Measurements from ENCODE around the gene RBMS3. TPM values are rescaled to one million over a fixed set of nuclear protein-coding genes. Genes with fewer than 3 reads are reported as not detected.

RBMS3 gene
- total RNA-seq, 1 experiment from 2014 or later = 7.4 TPM

DNA sequence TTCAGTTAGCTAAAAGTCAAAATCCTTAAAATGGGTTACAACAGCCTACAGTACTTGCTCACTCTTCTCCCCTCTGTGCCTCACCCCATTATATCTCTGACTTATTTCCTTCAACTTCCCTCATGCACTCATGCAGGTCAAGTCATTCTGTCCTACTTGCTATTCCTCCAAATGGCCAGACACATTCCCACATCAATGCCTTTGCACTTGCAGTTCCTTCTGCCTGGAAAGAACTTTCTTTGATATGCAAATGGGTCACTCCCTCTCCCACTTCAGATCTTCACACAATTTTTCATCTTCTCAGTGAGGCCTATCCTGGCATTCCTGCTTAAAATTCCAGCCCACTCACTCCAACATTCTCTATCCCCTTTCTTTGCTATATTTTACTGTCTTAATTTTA is 778.4 kb downstream of the RBMS3 start:
- Histone ChIP-seq H3K27me3 (replicated peaks; ENCODE audit: control insufficient read depth, insufficient read depth, low read length) (no peaks in the 10 kb centered on the region), H3K4me3 (ENCODE audit: low read depth, low read length) (no peak overlapping the region), H3K36me3 (ENCODE audit: control insufficient read depth, insufficient read depth, low read length) (no peaks in the 10 kb centered on the region), H3K4me1 (no peaks in the 10 kb centered on the region), H3K9me3 (no peaks in the 10 kb centered on the region)
- intact Hi-C loops (cut with micrococcal nuclease; ENCODE audit: unreplicated experiment) = no loop called here
- POLR2A ChIA-PET = no interaction called here
- no peak overlapping the region for H3K27ac Mint-ChIP-seq (ENCODE audit: unreplicated experiment)
- H3K4me3 Mint-ChIP-seq (ENCODE audit: unreplicated experiment) = no peak overlapping the region
- CTCF ChIA-PET = no interaction called here
- BruUV-seq (replicated peaks) = no TSS peak
- TF ChIP-seq, protein P1, sequence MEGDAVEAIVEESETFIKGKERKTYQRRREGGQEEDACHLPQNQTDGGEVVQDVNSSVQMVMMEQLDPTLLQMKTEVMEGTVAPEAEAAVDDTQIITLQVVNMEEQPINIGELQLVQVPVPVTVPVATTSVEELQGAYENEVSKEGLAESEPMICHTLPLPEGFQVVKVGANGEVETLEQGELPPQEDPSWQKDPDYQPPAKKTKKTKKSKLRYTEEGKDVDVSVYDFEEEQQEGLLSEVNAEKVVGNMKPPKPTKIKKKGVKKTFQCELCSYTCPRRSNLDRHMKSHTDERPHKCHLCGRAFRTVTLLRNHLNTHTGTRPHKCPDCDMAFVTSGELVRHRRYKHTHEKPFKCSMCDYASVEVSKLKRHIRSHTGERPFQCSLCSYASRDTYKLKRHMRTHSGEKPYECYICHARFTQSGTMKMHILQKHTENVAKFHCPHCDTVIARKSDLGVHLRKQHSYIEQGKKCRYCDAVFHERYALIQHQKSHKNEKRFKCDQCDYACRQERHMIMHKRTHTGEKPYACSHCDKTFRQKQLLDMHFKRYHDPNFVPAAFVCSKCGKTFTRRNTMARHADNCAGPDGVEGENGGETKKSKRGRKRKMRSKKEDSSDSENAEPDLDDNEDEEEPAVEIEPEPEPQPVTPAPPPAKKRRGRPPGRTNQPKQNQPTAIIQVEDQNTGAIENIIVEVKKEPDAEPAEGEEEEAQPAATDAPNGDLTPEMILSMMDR (IDR thresholded peaks at IDR 0.05; ENCODE audit: insufficient read depth in 1 of 2, low read depth in 1 of 2, low read length in 1 of 2, severe bottlenecking in 1 of 2, unreplicated experiment in 1 of 2) = no peak
- peaks cover 5% of the 10 kb centered on the region for H3K9me3 Mint-ChIP-seq (ENCODE audit: unreplicated experiment)
- H3K27me3 Mint-ChIP-seq (ENCODE audit: insufficient read depth, unreplicated experiment) = no peaks in the 10 kb centered on the region
- no peak for DNase-seq
- peaks cover 11% of the 10 kb centered on the region for H3K4me1 Mint-ChIP-seq (ENCODE audit: low read depth, unreplicated experiment)
- H3K36me3 Mint-ChIP-seq (ENCODE audit: insufficient read depth, unreplicated experiment) = no peaks in the 10 kb centered on the region

All from Caco-2 (cell line).